ENCODE results near the gene RNF212.

GRCh38 chr4:1097553-1097952 is 15.8 kb downstream of the RNF212 start:
- TF ChIP-seq HIVEP1 (CRISPR knock-in tag; IDR thresholded peaks at IDR 0.05) = no peak
- TF ChIP-seq NONO (IDR thresholded peaks at IDR 0.05; ENCODE audit: low read depth in 2 of 2, low read length in 1 of 2) = no peak
- TF ChIP-seq, protein P1, sequence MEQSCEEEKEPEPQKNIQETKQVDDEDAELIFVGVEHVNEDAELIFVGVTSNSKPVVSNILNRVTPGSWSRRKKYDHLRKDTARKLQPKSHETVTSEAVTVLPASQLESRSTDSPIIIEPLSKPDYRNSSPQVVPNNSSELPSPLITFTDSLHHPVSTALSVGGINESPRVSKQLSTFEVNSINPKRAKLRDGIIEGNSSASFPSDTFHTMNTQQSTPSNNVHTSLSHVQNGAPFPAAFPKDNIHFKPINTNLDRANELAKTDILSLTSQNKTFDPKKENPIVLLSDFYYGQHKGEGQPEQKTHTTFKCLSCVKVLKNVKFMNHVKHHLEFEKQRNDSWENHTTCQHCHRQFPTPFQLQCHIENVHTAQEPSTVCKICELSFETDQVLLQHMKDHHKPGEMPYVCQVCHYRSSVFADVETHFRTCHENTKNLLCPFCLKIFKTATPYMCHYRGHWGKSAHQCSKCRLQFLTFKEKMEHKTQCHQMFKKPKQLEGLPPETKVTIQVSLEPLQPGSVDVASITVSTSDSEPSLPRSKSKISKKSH (CRISPR knock-in tag; IDR thresholded peaks at IDR 0.05) = no peak
- no peak for TF ChIP-seq MEF2D (tag; conservative IDR thresholded peaks at IDR 0.05; ENCODE audit: low read depth)
- no peak for TF ChIP-seq CHD1 (IDR thresholded peaks at IDR 0.05; ENCODE audit: low read length)
- no peak for TF ChIP-seq NR1H2 (CRISPR knock-in tag; IDR thresholded peaks at IDR 0.05)
- TF ChIP-seq, protein P2, sequence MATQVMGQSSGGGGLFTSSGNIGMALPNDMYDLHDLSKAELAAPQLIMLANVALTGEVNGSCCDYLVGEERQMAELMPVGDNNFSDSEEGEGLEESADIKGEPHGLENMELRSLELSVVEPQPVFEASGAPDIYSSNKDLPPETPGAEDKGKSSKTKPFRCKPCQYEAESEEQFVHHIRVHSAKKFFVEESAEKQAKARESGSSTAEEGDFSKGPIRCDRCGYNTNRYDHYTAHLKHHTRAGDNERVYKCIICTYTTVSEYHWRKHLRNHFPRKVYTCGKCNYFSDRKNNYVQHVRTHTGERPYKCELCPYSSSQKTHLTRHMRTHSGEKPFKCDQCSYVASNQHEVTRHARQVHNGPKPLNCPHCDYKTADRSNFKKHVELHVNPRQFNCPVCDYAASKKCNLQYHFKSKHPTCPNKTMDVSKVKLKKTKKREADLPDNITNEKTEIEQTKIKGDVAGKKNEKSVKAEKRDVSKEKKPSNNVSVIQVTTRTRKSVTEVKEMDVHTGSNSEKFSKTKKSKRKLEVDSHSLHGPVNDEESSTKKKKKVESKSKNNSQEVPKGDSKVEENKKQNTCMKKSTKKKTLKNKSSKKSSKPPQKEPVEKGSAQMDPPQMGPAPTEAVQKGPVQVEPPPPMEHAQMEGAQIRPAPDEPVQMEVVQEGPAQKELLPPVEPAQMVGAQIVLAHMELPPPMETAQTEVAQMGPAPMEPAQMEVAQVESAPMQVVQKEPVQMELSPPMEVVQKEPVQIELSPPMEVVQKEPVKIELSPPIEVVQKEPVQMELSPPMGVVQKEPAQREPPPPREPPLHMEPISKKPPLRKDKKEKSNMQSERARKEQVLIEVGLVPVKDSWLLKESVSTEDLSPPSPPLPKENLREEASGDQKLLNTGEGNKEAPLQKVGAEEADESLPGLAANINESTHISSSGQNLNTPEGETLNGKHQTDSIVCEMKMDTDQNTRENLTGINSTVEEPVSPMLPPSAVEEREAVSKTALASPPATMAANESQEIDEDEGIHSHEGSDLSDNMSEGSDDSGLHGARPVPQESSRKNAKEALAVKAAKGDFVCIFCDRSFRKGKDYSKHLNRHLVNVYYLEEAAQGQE (IDR thresholded peaks at IDR 0.05; ENCODE audit: borderline replicate concordance) = no peak
- TF ChIP-seq, protein P2 (CRISPR knock-in tag; IDR thresholded peaks at IDR 0.05; ENCODE audit: low read depth) = no peak
- no peak for TF ChIP-seq TCF7 (IDR thresholded peaks at IDR 0.05; ENCODE audit: borderline replicate concordance)
- TF ChIP-seq TAF1 (IDR thresholded peaks at IDR 0.05; ENCODE audit: control insufficient read depth, extremely low read depth, insufficient read depth, low read length, severe bottlenecking) = no peak

All from K562 (cell line).